ENCODE measurements around the gene TMEM9. TPM values are rescaled to one million over a fixed set of nuclear protein-coding genes. Genes with fewer than 3 reads are reported as not detected.

TMEM9 gene
- total RNA-seq, 2 experiments from 2014 or later = 28.5 to 35.9 TPM

GRCh38 chr1:201096977-201097856, 57.1 kb downstream of the TMEM9 start:
- H2AFZ ChIP-seq (ENCODE audit: low read length) = no peak overlapping the region
- no peaks in the 10 kb centered on the region for H3K36me3 ChIP-seq (ENCODE audit: insufficient read depth, low read length)
- H3K4me1 ChIP-seq (ENCODE audit: insufficient read depth, low read length, poor library complexity, severe bottlenecking) = peaks cover 9% of the 10 kb centered on the region
- H3K9me2 ChIP-seq (ENCODE audit: insufficient read depth, low read length) = no peaks in the 10 kb centered on the region
- no peaks in the 10 kb centered on the region for H3K79me2 ChIP-seq (ENCODE audit: insufficient read depth, low read depth, low read length)
- CTCF ChIA-PET (ENCODE audit: unreplicated experiment) = no interaction called here
- intact Hi-C loops (cut with micrococcal nuclease; ENCODE audit: unreplicated experiment) = no loop called here
- DNase-seq (ENCODE audit: low spot score) = no peak
- no TSS peak for BruUV-seq (replicated peaks)
- H4K20me1 ChIP-seq (ENCODE audit: insufficient read depth, low read length) = no peaks in the 10 kb centered on the region
- H3K27ac ChIP-seq (ENCODE audit: low read depth, low read length, poor library complexity, severe bottlenecking) = no peak overlapping the region
- no peaks in the 10 kb centered on the region for H3K9me3 ChIP-seq (ENCODE audit: low read length)
- H3K4me3 ChIP-seq (ENCODE audit: low read depth, low read length, poor library complexity, severe bottlenecking) = no peak overlapping the region
- TF ChIP-seq CTCF (conservative IDR thresholded peaks at IDR 0.05; ENCODE audit: low read length) (no peak), EZH2phosphoT487 (IDR thresholded peaks at IDR 0.05; ENCODE audit: borderline replicate concordance, low read depth, low read length) (no peak)
- no peak overlapping the region for H3K4me2 ChIP-seq (ENCODE audit: low read length)
- POLR2A ChIA-PET = interaction anchor here (0.5 kb wide), 1 partner anchor 198 kb away, joined by 3 read pairs; no protein-coding TSS in a partner anchor

GRCh38 chr1:201096041-201096461, 58.2 kb downstream of the TMEM9 start:
- Histone ChIP-seq H3K4me1 (ENCODE audit: insufficient read depth, low read length, poor library complexity, severe bottlenecking) (peaks cover 9% of the 10 kb centered on the region), H3K27ac (ENCODE audit: low read depth, low read length, poor library complexity, severe bottlenecking) (no peak overlapping the region), H3K79me2 (ENCODE audit: insufficient read depth, low read depth, low read length) (no peaks in the 10 kb centered on the region), H3K9me3 (ENCODE audit: low read length) (no peaks in the 10 kb centered on the region), H3K36me3 (ENCODE audit: insufficient read depth, low read length) (no peaks in the 10 kb centered on the region), H2AFZ (ENCODE audit: low read length) (no peak overlapping the region), H3K9me2 (ENCODE audit: insufficient read depth, low read length) (no peaks in the 10 kb centered on the region), H4K20me1 (ENCODE audit: insufficient read depth, low read length) (no peaks in the 10 kb centered on the region), H3K4me2 (ENCODE audit: low read length) (no peak overlapping the region), H3K4me3 (ENCODE audit: low read depth, low read length, poor library complexity, severe bottlenecking) (no peak overlapping the region)
- intact Hi-C loops (cut with micrococcal nuclease; ENCODE audit: unreplicated experiment) = no loop called here
- ChIA-PET POLR2A (no interaction called here), CTCF (ENCODE audit: unreplicated experiment) (no interaction called here)
- DNase-seq (ENCODE audit: low spot score) = peak; percentile 48
- BruUV-seq (replicated peaks) = no TSS peak
- TF ChIP-seq CTCF (conservative IDR thresholded peaks at IDR 0.05; ENCODE audit: low read length) = no peak
- no peak for TF ChIP-seq EZH2phosphoT487 (IDR thresholded peaks at IDR 0.05; ENCODE audit: borderline replicate concordance, low read depth, low read length)

- no peak for TF ChIP-seq CTCF (conservative IDR thresholded peaks at IDR 0.05; ENCODE audit: low read length)
- TF ChIP-seq EZH2phosphoT487 (IDR thresholded peaks at IDR 0.05; ENCODE audit: borderline replicate concordance, low read depth, low read length) = no peak
- Histone ChIP-seq H3K4me3 (ENCODE audit: low read depth, low read length, poor library complexity, severe bottlenecking) (no peak overlapping the region), H3K9me3 (ENCODE audit: low read length) (no peaks in the 10 kb centered on the region), H2AFZ (ENCODE audit: low read length) (no peak overlapping the region), H3K27ac (ENCODE audit: low read depth, low read length, poor library complexity, severe bottlenecking) (no peak overlapping the region), H3K4me1 (ENCODE audit: insufficient read depth, low read length, poor library complexity, severe bottlenecking) (peaks cover 9% of the 10 kb centered on the region), H3K79me2 (ENCODE audit: insufficient read depth, low read depth, low read length) (no peaks in the 10 kb centered on the region), H4K20me1 (ENCODE audit: insufficient read depth, low read length) (no peaks in the 10 kb centered on the region), H3K9me2 (ENCODE audit: insufficient read depth, low read length) (no peaks in the 10 kb centered on the region), H3K4me2 (ENCODE audit: low read length) (no peak overlapping the region), H3K36me3 (ENCODE audit: insufficient read depth, low read length) (no peaks in the 10 kb centered on the region)
- intact Hi-C loops (cut with micrococcal nuclease; ENCODE audit: unreplicated experiment) = no loop called here
- POLR2A ChIA-PET = no interaction called here
- no TSS peak for BruUV-seq (replicated peaks)
- CTCF ChIA-PET (ENCODE audit: unreplicated experiment) = no interaction called here
- DNase-seq (ENCODE audit: low spot score) = no peak
Observed at GRCh38 chr1:201095581-201095980, 58.7 kb downstream of the TMEM9 start.

Measured in OCI-LY7 (cell line).